ENCODE measurements around the gene ICOSLG.
"Not testable (repeated sequence)": the region's sequence is repeated elsewhere in the genome, so short reads cannot be mapped to it uniquely, and the experiment has no call there.

Gene ICOSLG

GRCh38 chr21:44240842-44241241 lies at the start of gene ICOSLG:
TSS of gene ICOSLG (minus strand) at chr21:44240943. CDS start at chr21:44240817, 126 bp downstream.
- DNase-seq: not testable (repeated sequence)

GRCh38 chr21:44289381-44290010 lies 48.8 kb upstream of the ICOSLG start:
- no peak for DNase-seq

- DNase-seq: no peak
Observed at GRCh38 chr21:44288251-44289110, 47.7 kb upstream of the ICOSLG start.

- no peak for DNase-seq
Observed at GRCh38 chr21:44286716-44287632, 46.2 kb upstream of the ICOSLG start.

- DNase-seq: no peak
Observed at GRCh38 chr21:44286086-44286715, 45.5 kb upstream of the ICOSLG start.

GRCh38 chr21:44285138-44285992 lies 44.6 kb upstream of the ICOSLG start, which contains the start of gene AIRE:
TSS of gene AIRE (plus strand) at chr21:44285876. CDS start at chr21:44286007, 131 bp downstream.
- DNase-seq: no peak

- DNase-seq: no peak
Observed at GRCh38 chr21:44283948-44284347, 43.2 kb upstream of the ICOSLG start.

- not testable (repeated sequence) for DNase-seq
Observed at GRCh38 chr21:44283211-44283785, 42.6 kb upstream of the ICOSLG start.

GRCh38 chr21:44282370-44282769 lies 41.6 kb upstream of the ICOSLG start:
- DNase-seq: no peak

GRCh38 chr21:44281801-44282200 lies 41.1 kb upstream of the ICOSLG start:
- DNase-seq: no peak

GRCh38 chr21:44279354-44280260 lies 38.9 kb upstream of the ICOSLG start:
- no peak for DNase-seq

- no peak for DNase-seq
Observed at GRCh38 chr21:44275041-44275440, 34.3 kb upstream of the ICOSLG start.

GRCh38 chr21:44273046-44273445 lies 32.3 kb upstream of the ICOSLG start:
- DNase-seq: no peak

GRCh38 chr21:44272284-44272858 lies 31.6 kb upstream of the ICOSLG start:
- no peak for DNase-seq

GRCh38 chr21:44271558-44272283 lies 31.0 kb upstream of the ICOSLG start:
- DNase-seq: no peak

GRCh38 chr21:44269090-44269489 lies 28.3 kb upstream of the ICOSLG start:
- DNase-seq: no peak

- DNase-seq: peak; percentile 35
Observed at GRCh38 chr21:44267655-44268142, 27.0 kb upstream of the ICOSLG start.

GRCh38 chr21:44265734-44266270 lies 25.1 kb upstream of the ICOSLG start:
- no peak for DNase-seq
